GM21367 (cell line): ENCODE measurements around the gene RAD51B.

Experiments used
- ATAC-seq: cut with Tn5 transposase; IDR thresholded peaks from one replicate; pipeline ENCODE4 v1.9.1; 2021; ENCODE audit not compliant: unreplicated experiment

The RAD51B gene

GRCh38 chr14:68370057-68370360 is 550.4 kb downstream of the RAD51B start:
- no peak for ATAC-seq

- no peak for ATAC-seq
Measured at GRCh38 chr14:68372368-68372767, 552.8 kb downstream of the RAD51B start.

- ATAC-seq, result no peak
Measured at GRCh38 chr14:68373124-68373646, 553.6 kb downstream of the RAD51B start.

GRCh38 chr14:68373847-68374444 is 554.4 kb downstream of the RAD51B start:
- no peak for ATAC-seq

- no peak for ATAC-seq
Measured at GRCh38 chr14:68374682-68375081, 555.1 kb downstream of the RAD51B start.

GRCh38 chr14:68375376-68375775 is 555.8 kb downstream of the RAD51B start:
- no peak for ATAC-seq

GRCh38 chr14:68376067-68376779 is 556.6 kb downstream of the RAD51B start:
- no peak for ATAC-seq

- ATAC-seq, result no peak
Measured at GRCh38 chr14:68377006-68377405, 557.4 kb downstream of the RAD51B start.

- no peak for ATAC-seq
Measured at GRCh38 chr14:68377459-68377858, 557.9 kb downstream of the RAD51B start.

- no peak for ATAC-seq
Measured at GRCh38 chr14:68379510-68380328, 560.1 kb downstream of the RAD51B start.

- no peak for ATAC-seq
Measured at GRCh38 chr14:68380329-68380741, 560.8 kb downstream of the RAD51B start.

GRCh38 chr14:68384335-68384734 is 564.8 kb downstream of the RAD51B start:
- no peak for ATAC-seq

GRCh38 chr14:68384881-68385280 is 565.3 kb downstream of the RAD51B start:
- ATAC-seq, result no peak

- no peak for ATAC-seq
Measured at GRCh38 chr14:68386446-68386845, 566.9 kb downstream of the RAD51B start.

GRCh38 chr14:68386950-68387779 is 567.6 kb downstream of the RAD51B start:
- no peak for ATAC-seq

- ATAC-seq, result no peak
Measured at GRCh38 chr14:68389943-68390342, 570.4 kb downstream of the RAD51B start.

- no peak for ATAC-seq
Measured at GRCh38 chr14:68390741-68391140, 571.2 kb downstream of the RAD51B start.

GRCh38 chr14:68391311-68392014 is 571.9 kb downstream of the RAD51B start:
- ATAC-seq, result no peak

GRCh38 chr14:68392393-68393141 is 573.0 kb downstream of the RAD51B start:
- no peak for ATAC-seq

GRCh38 chr14:68393259-68393658 is 573.7 kb downstream of the RAD51B start:
- no peak for ATAC-seq
